NT2/D1 (cell line): ENCODE measurements around the gene SLC39A11.

Experiments
- DNase-seq: peaks from one replicate; pipeline ENCODE4 v3.0.0-alpha.2; 2011; ENCODE audit warnings: low read depth, low spot score
- H3K27me3 ChIP-seq: 2 replicates; pipeline ENCODE4 v1.6.0; 2011; ENCODE audit warnings: mild to moderate bottlenecking; ENCODE audit not compliant: insufficient read length, insufficient read depth
- H3K36me3 ChIP-seq: 2 replicates; pipeline ENCODE4 v1.6.1; 2011; ENCODE audit warnings: mild to moderate bottlenecking, low read length, mixed read lengths; ENCODE audit not compliant: insufficient read depth, insufficient read length
- H3K4me1 ChIP-seq: 2 replicates; pipeline ENCODE4 v1.5.1; 2011; ENCODE audit not compliant: insufficient read depth, insufficient read length
- H3K4me3 ChIP-seq: 2 replicates; pipeline ENCODE4 v1.5.1; 2011; ENCODE audit warnings: low read depth; ENCODE audit not compliant: insufficient read length
- H3K9ac ChIP-seq: 2 replicates; pipeline ENCODE4 v1.6.0; 2011; ENCODE audit warnings: low read depth; ENCODE audit not compliant: insufficient read length
- H3K9me3 ChIP-seq: 2 replicates; pipeline ENCODE4 v1.5.1; 2011; ENCODE audit warnings: mild to moderate bottlenecking, low read length; ENCODE audit not compliant: insufficient read depth
- SUZ12 ChIP-seq: IDR thresholded peaks from 2 replicates; pipeline ENCODE4 v1.6.1; 2011; ENCODE audit not compliant: insufficient read length, insufficient read depth; ENCODE audit errors: extremely low read depth
- YY1 ChIP-seq: IDR thresholded peaks from 2 replicates; pipeline ENCODE4 v1.6.1; 2011; ENCODE audit not compliant: insufficient read length, insufficient read depth
- ZNF274 ChIP-seq: IDR thresholded peaks from 2 replicates; pipeline ENCODE4 v1.6.1; 2011; ENCODE audit warnings: mild to moderate bottlenecking, low read depth, low read length

The SLC39A11 gene

GRCh38 chr17:72887917-72888316, 204.6 kb downstream of the SLC39A11 start:
- no peak for TF ChIP-seq SUZ12
- TF ChIP-seq YY1, result no peak
- no peak for TF ChIP-seq ZNF274

GRCh38 chr17:72887322-72887721, 205.2 kb downstream of the SLC39A11 start:
- Histone ChIP-seq H3K36me3 (no peaks in the 10 kb centered on the region), H3K9ac (no peak overlapping the region), H3K4me1 (no peaks in the 10 kb centered on the region), H3K9me3 (no peaks in the 10 kb centered on the region), H3K4me3 (no peak overlapping the region), H3K27me3 (no peaks in the 10 kb centered on the region)
- no peak for DNase-seq
- TF ChIP-seq YY1 (no peak), SUZ12 (no peak), ZNF274 (no peak)

More at GRCh38 chr17:72887917-72888316, 204.6 kb downstream of the SLC39A11 start:
- H3K4me1 ChIP-seq, result no peaks in the 10 kb centered on the region
- H3K4me3 ChIP-seq, result no peak overlapping the region
- DNase-seq, result no peak
- H3K27me3 ChIP-seq, result no peaks in the 10 kb centered on the region
- H3K36me3 ChIP-seq, result no peaks in the 10 kb centered on the region
- no peaks in the 10 kb centered on the region for H3K9me3 ChIP-seq
- H3K9ac ChIP-seq, result no peak overlapping the region

- no peaks in the 10 kb centered on the region for H3K4me1 ChIP-seq
- no peak overlapping the region for H3K4me3 ChIP-seq
- DNase-seq, result no peak
- no peaks in the 10 kb centered on the region for H3K27me3 ChIP-seq
- TF ChIP-seq ZNF274 (no peak), SUZ12 (no peak), YY1 (no peak)
- H3K36me3 ChIP-seq, result no peaks in the 10 kb centered on the region
- H3K9ac ChIP-seq, result no peak overlapping the region
- no peaks in the 10 kb centered on the region for H3K9me3 ChIP-seq
Observed at GRCh38 chr17:72886622-72887021, 205.9 kb downstream of the SLC39A11 start.

GRCh38 chr17:72884066-72884465, 208.4 kb downstream of the SLC39A11 start:
- Histone ChIP-seq H3K4me1 (no peaks in the 10 kb centered on the region), H3K9ac (no peak overlapping the region), H3K27me3 (no peaks in the 10 kb centered on the region), H3K36me3 (no peaks in the 10 kb centered on the region), H3K4me3 (no peak overlapping the region), H3K9me3 (peaks cover 15% of the 10 kb centered on the region)
- no peak for DNase-seq
- no peak for TF ChIP-seq YY1
- TF ChIP-seq SUZ12, result no peak
- no peak for TF ChIP-seq ZNF274

GRCh38 chr17:72883351-72883750, 209.1 kb downstream of the SLC39A11 start:
- Histone ChIP-seq H3K36me3 (no peaks in the 10 kb centered on the region), H3K9me3 (peaks cover 22% of the 10 kb centered on the region), H3K4me3 (no peak overlapping the region), H3K27me3 (no peaks in the 10 kb centered on the region), H3K9ac (no peak overlapping the region), H3K4me1 (no peaks in the 10 kb centered on the region)
- no peak for DNase-seq
- TF ChIP-seq SUZ12, result no peak
- no peak for TF ChIP-seq YY1
- TF ChIP-seq ZNF274, result no peak

- DNase-seq, result no peak
- Histone ChIP-seq H3K27me3 (no peaks in the 10 kb centered on the region), H3K4me3 (no peak overlapping the region), H3K9ac (no peak overlapping the region), H3K9me3 (peaks cover 27% of the 10 kb centered on the region), H3K4me1 (no peaks in the 10 kb centered on the region), H3K36me3 (no peaks in the 10 kb centered on the region)
- TF ChIP-seq SUZ12, result no peak
- no peak for TF ChIP-seq YY1
- no peak for TF ChIP-seq ZNF274
Observed at GRCh38 chr17:72882426-72882825, 210.1 kb downstream of the SLC39A11 start.

GRCh38 chr17:72879877-72880276, 212.6 kb downstream of the SLC39A11 start:
- H3K9me3 ChIP-seq, result peaks cover 43% of the 10 kb centered on the region
- H3K27me3 ChIP-seq, result no peaks in the 10 kb centered on the region
- H3K4me3 ChIP-seq, result no peak overlapping the region
- no peak overlapping the region for H3K9ac ChIP-seq
- DNase-seq, result no peak
- H3K36me3 ChIP-seq, result no peaks in the 10 kb centered on the region
- H3K4me1 ChIP-seq, result no peaks in the 10 kb centered on the region
- TF ChIP-seq YY1 (no peak), SUZ12 (no peak), ZNF274 (no peak)
